ENCODE results near the gene MED26.

MED26 gene

DNA sequence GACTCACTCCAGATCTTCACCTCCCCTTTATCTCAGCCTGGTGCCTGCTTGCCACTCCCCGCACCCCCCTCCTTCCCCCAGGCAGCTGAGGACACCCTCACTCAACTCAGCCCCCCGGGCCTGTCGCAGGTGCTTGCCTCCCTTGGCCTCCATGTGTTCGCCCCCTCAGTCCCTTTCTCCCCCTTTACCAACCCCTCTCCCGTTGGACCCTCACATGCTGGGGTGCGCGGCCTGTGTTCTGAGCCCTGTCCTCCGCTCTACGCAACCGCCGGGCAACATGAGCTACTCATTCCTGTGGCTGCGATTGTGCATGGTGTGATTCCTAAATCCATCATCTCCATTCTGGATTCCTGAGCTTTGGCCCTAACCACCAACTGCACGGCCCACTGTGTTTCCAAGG lies 90.9 kb downstream of the MED26 start:
- DNase-seq (ENCODE audit: low read depth) = no peak

DNA sequence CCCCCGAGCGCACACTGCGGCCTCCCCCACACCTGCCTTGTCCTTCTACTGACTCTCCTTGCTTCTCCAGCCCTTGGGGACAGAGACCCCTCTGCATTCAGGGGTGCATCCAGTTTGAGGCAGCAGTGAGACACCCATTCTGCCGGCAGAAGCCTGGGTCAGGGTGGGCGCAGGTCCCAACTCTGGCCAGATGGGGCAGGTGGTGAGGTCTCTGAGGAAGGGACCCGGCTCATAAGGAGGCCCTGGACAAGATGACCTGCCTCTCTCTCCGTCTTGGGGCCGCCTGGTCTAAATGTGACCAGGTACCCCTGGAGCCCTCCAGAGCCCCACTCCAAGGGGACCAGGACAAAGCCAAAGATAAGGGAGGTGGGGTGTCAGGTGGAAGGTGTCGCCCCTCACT lies 91.9 kb downstream of the MED26 start:
- no peak for DNase-seq (ENCODE audit: low read depth)

DNA sequence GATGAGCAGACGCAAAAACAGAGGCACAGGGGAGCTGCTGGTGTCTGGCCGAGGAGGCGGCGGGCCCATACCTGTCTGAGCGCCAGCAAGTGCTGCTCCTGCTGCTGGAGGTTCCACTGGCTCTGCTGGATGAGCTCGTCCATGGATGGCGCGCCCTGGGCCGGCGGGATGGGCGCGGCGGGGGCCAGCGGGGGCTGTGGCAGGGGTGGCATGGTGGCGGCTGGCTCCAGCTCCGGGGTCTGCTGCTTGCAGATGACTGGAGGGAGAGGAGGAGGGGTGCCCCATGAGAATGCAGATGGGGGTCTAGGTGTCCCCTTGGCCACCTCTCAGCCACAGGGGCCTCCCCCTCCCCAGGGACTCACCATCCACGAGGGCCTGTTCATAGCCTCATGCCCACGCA lies 92.6 kb downstream of the MED26 start:
- DNase-seq (ENCODE audit: low read depth) = no peak

DNA sequence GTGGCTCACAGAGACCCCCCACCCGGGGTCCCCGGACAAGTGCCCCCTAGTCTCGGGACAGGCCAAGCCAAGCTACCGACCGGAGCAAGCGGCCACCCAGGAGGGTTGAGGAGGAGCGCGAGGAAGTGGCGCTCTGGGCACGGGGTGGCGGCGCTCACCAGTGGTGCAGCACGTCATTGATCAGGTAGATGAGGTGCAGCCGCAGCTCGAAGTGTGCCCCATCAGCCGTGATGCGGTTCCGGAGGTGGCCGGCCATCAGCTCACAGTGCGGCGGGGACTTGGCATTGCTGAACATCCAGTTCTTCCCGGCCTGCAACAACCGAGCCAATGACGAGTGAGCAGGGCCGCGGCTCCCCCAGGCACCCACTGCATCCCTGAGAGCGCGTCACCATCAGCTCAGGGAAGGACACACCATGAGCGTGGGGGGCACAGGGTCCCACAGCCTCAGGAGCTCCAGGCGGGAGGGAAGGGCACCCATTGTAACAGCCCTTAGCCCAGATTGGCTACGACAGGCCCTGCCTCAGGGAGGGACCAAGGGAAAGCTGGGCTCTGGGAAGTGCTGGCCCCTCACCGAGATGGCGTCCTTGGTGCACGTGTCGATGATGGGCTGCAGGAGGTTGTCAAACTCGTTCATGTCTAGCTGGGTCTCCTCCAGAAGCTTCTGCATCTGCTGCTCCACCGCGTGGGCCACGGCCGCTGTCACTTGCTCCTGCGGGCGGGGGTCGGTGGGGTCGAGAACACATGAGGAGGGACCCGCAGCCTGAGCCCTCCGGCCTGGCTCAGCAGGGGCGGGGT lies 95.4 kb downstream of the MED26 start:
- no peak for DNase-seq (ENCODE audit: low read depth)

DNA sequence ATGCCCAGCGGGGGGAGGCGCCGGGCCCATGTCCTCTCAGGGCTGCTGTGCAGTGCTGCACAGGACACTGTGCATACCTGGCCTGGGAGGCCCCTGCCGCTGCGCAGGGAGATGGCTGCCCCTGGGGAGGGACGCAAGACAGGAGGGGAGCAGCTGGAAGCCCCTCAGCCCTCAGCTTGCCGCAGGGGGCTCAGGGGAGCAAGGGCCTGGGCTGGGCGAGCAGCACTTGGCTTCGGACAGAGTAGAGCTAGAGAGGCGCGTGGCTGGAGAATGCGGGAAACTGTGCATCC lies 96.7 kb downstream of the MED26 start:
- no peak for DNase-seq (ENCODE audit: low read depth)

DNA sequence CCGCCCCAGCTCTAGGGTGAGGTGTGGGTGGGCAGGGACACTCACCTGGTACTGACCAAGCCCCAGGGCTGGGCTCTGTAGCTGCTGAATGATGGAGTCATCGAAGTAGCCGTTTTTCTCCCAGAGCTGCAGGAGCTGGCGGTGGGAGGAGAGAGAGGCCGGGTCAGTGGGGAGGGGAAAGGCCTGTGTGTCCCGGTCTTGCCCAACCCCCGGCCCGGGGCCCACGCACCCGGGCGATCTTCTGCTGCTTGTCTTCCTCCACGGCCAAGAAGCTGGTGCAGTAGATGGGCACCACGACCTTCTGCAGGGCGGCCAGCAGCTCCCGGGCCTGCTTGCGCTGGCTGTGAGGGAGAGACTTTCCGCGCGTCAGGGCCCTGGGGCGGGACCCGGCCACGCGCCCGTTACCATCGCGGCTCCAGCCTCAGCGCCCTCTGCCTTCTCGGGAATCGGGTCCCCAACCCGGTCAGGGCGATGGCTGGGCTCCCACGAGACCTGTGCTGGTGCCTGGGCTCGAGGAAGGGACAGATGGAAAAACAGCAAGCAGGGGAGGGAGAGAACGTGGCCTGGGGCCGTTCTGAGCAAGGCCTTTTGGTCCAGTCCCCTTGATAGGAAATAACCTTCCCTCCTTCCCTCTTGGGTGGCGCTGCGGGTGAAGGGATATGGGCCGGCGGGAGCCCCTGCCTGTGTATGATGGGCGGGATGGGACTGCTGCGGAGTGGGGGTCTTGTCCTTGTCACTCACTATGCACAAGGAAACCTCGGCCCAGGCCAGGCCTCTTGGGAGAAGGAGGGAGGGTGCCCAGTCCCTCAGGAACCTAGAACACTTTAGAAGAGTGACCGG lies 97.2 kb downstream of the MED26 start:
- no peak for DNase-seq (ENCODE audit: low read depth)

DNA sequence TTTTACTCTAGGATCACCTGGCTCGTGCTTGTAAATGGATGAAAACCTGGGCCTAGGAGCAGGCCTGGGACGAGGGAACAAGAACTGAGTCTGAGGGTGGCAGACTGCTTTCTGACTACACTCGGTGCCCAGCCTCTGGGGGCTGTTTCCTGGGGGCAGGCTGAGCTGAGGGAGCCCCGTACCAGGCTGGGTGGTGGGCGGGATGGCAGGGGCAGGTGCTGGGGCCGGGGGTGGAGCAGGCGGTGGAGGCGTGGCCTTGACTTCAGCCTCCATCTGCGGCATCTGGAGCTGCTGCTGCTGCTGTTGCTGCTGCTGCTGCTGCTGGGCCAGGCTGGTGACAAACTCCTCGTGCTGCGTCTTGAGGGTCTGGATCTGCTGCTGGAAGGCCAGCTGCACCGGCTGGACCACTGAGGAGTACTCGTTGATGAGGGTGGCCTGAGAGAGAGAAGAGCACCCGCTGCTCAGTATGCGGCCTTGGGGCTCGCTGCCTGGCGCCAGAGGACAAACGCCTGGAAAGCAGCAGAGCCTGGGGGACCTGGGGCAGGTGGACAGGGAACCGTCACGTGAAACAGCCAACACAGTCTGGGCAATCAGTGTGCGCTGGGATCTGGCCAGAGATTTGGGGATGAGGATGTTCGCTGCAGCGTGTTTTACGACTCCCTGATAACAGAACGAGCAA lies 98.4 kb downstream of the MED26 start:
- DNase-seq (ENCODE audit: low read depth) = no peak

DNA sequence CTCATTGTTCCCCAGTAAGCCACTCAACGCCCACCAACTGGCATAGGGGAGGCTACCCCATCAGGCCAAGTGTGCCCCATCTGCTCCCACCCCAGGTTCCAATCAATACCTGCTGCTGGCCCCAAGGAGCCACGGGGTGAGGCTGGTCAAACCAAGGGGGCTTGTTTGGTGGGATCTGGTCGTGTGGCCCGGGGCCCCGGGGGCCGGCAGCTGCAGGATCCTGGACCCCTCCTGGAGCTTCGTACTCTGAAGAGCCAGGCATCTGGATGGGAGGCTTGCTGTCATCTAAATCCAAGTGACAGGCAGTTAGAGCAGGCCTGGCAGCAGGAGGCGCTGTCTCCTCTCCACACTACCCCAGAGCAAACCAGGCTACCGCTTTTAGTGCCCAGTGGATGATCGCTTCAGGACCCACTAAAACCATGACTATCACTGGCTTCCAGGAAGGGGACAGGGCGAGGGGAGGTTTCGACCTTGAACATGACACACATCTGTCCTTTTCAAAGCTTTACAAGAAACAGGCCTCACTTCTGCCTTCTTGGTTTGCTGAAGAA lies 100.0 kb downstream of the MED26 start:
- DNase-seq (ENCODE audit: low read depth) = no peak

DNA sequence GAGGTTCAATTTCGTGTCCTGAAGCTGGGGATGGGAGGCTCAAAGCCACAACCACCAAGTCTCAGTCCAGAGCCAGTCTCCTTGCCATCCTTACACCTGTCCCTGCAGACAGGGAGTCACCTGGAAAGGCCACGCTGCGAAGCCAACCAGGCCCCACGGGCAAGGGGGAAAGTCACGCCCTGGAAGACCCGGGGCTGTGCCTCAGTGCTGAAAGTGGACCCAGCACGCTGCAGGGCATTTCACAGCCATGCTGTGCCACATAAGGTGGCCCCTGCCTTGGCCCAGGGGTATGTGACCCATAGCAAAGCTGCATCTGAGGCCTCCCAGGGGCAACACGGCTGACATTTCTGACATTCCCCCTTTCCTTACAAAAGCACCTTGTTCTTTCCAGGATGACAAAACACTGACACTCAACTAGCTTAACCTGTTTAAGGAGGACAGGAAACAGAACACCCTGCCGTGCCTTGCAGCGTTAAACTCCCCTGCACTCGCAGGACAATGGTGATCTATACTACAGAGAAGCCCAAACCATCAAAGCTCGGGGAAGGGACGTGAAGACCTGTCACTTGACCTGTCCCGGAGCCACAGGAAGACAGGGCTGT lies 100.6 kb downstream of the MED26 start:
- DNase-seq (ENCODE audit: low read depth) = no peak

DNA sequence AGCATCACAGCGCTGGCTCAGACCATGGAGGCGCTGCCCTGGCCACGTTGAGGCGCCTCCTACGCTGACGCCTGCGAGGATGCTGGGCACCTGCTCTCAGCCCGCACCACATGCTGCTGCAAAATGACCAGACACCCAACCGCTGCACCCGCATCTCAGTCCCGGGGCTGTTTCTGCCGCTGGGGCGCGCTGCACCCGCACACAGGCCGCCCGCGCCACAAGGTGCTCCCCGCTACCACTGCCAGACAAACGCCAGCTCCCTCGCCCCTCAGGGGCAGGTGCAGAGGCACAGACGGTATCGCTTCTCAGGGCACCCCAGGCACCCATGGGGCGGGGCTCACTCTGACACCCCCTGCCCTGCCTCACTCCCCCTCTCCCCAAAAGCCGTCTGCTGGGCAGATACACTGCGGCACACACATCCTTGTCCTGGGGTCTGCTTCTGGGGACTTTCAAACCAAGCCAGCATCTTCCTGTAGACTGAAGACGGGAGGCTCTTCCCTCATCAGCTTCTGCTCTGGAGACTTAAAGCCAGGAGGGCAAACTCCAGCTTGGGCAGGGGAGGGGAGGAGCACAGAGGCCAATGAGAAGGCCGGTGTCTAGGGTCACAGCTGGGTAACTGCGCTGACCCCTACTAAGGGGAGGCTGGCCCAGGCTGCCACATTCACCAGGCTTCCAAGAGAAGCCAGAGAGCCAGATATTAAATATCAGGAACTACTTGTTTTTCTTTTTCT lies 102.1 kb downstream of the MED26 start:
- no peak for DNase-seq (ENCODE audit: low read depth)

DNA sequence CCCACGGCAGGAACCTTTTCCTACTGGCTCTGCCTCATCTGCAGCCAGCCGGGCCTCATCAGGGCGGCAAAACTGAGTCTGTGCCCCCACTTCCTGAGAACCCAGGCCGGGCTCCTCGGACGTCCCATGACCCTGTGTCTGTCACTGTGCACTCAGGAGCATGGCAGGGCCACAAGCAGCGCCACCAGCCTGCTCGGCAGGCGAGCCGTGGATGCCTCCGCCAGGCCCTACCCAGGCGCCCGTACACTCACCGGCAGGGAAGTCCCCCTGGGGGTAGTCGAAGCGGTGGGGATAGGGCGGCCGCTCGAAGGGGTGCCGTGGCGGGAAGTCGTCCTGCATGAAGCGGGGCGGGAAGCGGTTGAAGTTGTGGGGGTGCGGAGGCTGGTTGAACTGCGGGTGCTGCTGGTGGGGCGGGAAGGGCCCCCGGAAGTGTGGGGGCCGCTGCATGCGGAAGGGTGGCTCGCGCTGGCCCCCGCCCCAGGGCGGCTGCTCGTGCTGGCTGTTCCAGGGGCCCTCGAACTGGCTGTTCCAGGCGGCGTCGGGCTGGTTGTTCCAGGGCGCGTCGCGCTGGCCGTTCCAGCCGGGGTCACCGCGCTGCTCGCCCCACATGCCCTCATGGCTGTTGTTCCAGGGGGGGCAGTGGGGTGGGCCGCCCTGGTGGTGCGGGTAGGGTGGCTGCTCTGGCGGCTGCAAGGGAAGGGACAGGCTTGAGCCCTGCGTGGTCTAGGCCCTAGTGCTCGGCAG lies 102.8 kb downstream of the MED26 start:
- no peak for DNase-seq (ENCODE audit: low read depth)
